ENCODE measurements around the gene S100A14.

S100A14 gene

GRCh38 chr1:153638261-153638660 is 22.1 kb upstream of the S100A14 start:
- no peak for FAIRE-seq

DNA sequence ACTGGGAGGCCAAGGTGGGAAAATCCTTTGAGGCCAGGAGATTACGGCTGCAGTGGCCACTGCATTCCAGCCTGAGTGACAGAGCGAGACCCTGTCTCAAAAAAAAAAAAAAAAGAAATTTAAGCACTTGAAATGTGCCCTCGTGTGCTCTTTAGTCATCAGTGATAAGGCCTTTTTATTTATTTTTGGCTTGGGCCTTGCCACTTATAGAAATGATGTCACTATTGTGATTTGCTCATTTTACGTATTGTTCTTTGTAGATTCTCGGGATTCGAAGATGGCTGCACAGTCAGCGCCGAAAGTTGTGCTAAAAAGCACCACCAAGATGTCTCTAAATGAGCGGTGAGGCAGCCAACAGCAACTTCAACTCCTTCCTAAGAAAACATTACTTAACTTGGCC is 20.2 kb upstream of the S100A14 start:
- no peak for FAIRE-seq

GRCh38 chr1:153635872-153636271 is 19.7 kb upstream of the S100A14 start:
- no peak for FAIRE-seq

DNA sequence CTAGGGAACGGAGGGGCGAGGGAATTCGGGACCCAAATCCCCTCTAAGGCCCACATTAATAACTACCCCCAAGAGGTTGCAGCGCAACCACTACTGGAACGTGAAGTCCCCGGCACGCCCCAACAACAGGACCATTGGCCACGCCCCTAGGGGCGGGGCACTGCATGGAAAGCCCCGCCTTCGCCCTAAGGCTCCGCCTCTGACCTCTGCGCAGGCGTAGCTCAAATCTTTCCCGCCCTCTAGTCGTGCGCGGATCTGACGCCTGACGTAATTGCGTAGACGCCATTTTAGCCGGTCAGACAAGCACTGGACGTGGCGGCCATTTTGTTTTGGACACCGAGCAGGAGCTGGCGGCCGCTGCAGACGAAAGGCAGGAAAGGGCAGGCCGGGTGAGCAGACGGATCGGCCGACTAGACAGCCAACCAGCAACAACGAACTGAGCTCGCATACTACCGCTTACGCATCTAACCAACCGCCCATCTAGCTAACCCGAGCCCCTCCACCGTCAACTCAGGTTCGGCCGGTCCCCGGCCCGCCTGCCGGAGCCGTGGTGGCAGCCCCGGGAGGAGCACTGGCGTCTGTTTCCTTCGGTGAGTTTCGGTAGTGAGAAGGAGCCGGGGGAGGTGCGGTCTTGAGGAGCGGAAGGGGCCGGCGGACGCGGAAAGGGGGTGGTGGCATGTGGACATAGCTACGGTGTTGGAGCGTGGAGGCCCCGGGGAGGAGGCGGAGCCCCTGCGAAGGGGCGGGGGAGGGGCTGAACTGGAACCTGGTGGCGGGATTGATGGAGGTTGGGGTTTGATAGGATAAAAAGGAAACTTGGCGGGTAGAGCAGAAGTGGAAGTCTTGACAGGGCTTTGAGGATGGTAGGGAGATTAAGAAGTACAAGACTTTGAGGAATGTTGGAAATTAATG is 17.9 kb upstream of the S100A14 start, which contains the start of gene CHTOP:
Gene CHTOP (plus strand): TSS at position 313 of the 912 bp plus-strand sequence. CDS start 2,523 bp downstream, outside the sequence.
- FAIRE-seq, result peak; percentile 85

- FAIRE-seq, result no peak
Measured at GRCh38 chr1:153633161-153633753, 17.1 kb upstream of the S100A14 start.

GRCh38 chr1:153631047-153632022 is 15.2 kb upstream of the S100A14 start:
- FAIRE-seq, result no peak

GRCh38 chr1:153630384-153630783 is 14.3 kb upstream of the S100A14 start:
- FAIRE-seq, result no peak

DNA sequence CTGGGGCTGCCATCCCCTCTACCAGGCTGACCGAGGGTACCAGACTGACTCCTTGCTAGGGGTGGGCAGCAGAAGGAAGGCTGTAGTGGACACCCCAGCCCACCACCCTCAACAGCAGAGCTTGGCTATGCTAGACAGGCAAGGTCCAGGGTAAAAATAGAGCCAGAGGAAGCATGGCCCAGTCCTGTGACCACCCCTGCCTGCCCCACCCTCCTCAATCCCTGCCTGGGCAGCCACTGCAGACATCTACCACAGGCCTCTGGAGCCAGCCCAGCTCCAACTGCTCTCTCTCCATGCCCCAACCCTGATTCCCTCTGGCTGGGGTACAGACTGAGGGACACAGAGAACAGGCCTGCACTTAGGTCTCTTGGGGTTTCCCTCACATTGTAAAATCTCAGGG is 13.8 kb upstream of the S100A14 start:
- FAIRE-seq, result no peak

- no peak for FAIRE-seq
Measured at GRCh38 chr1:153629343-153629665, 13.2 kb upstream of the S100A14 start.

DNA sequence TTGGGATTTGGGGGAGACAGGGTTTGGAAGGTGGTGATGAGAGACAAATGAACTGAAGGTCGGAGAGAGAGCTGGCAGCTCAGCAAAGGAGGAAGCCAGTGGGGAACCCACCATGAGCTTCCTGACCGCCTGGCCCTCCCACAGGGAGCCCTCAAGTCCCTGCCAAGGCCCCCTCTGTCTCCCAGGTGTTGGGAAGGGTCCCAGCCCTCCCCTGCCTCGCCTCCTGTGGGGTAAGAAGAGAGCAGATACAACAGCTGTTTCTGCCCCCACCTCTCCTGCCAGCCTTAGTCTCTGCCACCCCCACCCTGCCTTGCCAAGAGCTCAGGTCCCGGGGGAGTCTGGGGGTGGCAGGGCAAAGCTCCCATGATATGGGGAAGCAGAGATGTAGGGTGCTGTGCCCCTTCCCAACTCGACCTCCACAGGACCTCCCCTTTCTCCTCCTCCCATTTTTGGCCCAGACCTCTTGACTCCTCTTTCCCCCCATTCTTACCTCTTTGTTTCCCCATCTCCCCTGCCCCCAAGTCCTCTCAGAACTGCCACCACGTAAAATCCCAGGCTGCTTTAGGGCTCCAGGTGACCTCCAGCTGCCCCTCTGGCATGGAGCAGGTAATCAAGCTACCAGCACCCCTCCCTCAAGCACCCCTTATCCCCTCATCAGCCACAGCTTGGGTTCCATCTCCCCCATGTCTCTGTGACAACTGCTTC is 12.7 kb upstream of the S100A14 start:
- no peak for FAIRE-seq

- FAIRE-seq, result no peak
Measured at GRCh38 chr1:153627715-153628626, 11.8 kb upstream of the S100A14 start, which contains the start of gene S100A1. S100A1 (plus strand) TSS chr1:153628434; CDS start chr1:153630522, 2,088 bp downstream.

- no peak for FAIRE-seq
Measured at GRCh38 chr1:153626904-153627714, 11.0 kb upstream of the S100A14 start, which contains the start of gene S100A13. S100A13 (minus strand) TSS chr1:153627505; CDS start chr1:153626472, 1,033 bp downstream.

GRCh38 chr1:153626477-153626903 is 10.4 kb upstream of the S100A14 start:
- no peak for FAIRE-seq

DNA sequence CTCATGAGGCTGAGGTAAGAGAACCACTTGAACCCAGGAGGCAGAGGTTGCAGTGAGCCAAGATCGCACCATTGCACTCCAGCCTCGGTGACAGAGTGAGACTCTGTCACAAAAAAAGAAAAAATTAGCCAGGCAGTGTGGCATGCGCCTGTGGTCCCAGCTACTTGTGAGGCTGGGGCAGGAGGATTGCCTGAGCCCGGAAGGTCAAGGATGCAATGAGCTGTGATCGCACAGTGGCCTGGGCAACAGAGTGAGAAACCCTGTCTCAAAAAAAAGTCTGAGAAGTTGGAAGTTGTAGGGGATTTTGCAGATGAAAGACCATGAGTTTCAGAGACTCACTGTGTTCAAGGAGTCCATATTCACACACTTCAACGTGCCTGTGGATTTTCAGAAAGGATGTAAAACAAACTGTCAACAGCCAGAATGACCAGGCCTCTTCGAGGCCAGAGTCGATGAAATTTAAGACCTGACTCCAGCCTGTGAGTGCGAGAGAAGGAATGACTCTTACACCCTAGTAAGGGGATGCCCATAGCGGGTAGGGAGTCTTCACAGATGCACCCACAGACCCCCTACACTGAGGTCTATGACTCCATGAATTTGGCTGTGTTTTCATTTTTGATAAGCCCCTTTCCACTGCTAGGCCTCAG is 9.0 kb upstream of the S100A14 start:
- no peak for FAIRE-seq

DNA sequence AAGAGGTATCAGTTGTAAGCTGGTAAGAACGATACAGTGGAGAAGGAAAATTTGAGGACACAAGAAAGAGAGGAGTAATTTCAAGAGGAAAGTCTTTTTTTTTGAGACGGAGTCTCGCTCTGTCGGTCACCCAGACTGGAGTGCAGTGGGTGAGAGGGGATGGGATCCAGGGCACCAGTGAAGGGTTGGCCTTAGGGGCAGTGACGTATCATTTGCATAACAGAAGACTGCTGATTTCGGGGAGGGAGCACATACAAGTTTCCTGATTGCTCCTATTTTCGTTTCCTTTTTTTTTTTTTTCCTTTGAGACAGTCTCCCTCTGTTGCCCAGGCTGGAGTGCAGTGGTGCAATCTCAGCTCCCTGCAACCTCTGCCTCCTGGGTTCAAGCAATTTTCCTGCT is 7.0 kb upstream of the S100A14 start:
- FAIRE-seq, result no peak

GRCh38 chr1:153619171-153619570 is 3.0 kb upstream of the S100A14 start:
- no peak for FAIRE-seq

DNA sequence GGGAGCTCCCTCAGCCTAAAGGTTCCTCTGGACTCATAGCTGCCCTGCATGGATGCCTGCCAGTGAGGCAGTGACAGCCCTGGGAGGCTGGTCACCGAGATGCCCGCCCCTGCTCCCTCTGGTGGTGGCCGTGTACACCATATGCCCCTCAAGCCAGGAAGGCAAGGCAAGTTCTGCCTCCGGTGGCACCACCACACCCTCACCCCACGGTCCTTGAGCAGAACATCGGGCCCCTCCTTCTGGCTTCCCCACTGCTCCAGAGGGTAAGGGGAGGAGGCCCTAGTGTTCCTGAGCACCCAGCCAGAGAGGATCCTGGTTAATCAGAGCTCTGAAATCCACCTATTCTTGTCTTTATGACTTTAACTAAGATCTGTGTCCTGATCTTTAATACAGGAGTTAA is 1.5 kb upstream of the S100A14 start:
- no peak for FAIRE-seq

DNA sequence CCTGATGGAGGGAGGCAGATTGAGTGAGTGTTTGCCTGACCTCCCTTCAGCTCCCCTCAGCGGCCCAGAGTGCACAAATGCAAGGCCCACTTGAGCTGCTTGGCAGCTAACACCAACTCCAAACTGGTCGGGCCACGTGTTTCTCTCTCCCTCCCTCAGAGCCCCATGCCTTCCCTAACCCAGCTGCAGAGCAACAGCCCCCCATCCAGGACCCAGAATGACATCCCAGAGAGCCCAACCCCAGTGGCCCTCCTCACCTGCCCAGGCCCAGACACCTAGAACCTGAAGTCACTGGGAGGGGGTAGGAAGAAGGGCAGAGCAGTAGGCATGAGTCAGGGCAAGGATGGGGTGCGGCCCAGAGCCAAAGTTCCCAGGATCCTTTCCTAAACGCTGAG is 789 bp upstream of the S100A14 start:
- FAIRE-seq, result no peak

DNA sequence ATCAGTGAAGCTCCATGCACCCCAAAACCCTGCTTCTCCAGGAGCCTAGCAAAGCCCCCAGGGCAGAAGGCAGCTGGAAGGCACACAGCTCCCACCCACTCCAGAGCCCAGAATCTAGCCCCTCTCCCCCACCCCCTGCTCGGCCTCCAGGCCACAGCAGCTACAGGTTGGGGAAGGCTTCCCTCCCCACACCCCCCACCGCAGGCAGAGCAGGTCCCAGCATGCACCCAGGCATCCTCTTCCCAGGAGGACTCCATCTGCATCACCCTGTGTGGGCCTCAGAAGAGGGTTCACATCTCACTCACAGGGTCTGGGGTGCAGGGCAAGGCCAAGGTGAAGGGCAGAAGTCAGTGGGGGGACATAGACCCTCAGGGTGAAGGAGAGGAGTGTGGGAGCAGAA is 719 bp downstream of the S100A14 start:
- FAIRE-seq, result no peak

DNA sequence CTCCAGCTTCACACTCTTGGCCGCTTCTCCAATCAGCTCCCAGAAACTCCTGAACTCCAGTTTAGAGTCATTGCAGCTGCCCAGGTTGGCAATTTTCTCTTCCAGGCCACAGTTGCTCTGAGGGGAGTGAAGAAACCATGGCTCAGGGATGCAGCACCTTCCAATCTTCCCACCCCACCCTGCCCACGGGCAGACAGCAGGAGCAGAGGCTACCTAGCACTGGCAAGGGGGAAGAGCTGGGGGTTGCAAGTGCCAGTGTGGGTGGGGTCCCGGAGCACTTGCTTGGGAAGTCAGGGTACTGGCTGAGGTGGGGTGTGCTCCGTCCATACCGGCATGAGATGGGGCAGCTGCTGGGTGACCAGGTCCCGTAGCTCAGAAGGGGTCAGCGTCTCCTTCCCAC is 1.2 kb downstream of the S100A14 start:
- no peak for FAIRE-seq
